DMS 273 (cell line): ENCODE data around the gene ARHGAP36.
A peak's percentile ranks its signal among the peaks of the same experiment; 100 is the strongest.

Experiments used
- DNase-seq: peaks from one replicate; lab custom pipeline; 2025; ENCODE audit not compliant: unreplicated experiment; lab: John Stamatoyannopoulos, UW

The ARHGAP36 gene

DNA sequence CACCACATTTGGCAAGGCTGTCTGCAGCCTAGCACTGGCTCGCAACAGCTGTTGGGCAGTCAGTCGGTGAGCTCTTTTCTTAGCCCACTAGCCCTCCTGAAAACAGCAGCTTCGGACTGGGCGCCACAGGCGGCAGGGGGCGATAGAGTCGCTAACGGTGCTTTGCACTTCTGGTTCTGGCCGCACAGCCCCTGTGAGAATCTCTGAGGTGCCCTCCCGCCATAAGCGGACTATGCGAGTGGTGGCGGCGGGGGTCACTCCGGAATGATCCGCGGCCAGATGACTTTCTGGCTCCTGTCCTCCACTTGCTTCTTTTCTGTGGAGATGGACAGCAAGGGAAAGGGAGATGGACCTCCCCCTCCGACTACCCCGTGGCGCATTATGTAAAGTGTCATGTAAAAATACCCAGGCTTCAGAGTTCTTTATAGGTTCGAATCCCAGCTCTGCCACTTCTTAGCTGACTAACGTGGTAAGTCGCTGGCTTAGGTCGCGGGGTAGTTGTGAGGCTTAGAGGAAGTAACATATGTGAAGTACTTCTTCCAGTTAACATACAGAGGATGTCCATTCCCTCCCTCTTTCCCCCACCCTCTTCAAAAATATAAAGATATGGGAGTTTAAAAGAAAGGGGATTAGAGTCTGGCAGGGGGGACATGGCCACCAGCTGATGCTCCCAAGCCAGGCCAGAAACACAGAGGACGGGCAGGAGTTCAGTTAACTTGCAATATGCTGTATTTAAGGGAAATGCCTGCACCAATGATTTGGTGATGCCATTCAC lies 11.0 kb downstream of the ARHGAP36 start:
- peak; percentile 80 for DNase-seq

DNA sequence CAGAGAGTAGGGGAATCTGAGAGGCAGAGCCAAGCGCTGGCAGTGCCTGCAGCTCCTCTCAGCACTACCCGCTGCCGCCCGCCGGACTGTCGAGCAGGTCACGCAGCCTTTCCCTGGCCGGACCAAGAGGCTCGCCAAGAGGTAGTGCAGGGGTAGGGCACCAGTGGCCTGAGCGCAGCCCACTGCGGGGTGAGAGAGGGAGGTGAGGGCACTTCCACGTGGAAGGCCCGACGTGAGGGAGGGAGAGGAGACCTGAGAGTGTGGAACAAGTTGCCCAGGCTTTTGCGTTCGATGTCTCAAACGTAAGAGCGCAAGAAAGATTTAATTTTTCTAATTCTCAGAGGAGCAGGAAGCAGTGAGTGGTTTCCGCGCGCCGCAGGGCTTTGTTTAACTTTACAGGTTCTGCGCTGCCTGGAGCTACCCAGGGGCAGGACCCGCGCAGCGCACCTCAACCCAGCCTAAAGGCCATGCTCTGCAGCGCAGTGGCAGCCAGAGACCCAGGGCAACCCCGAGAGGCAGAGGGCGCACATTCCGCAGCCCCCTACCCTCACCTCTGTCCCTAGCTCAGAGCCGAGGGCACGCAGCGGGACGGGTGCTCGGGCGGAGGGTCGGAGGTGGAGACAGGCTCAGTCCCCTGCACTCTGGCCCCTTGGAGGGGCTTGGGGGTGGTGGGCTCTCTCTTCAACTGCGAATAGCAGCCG lies 14.9 kb downstream of the ARHGAP36 start:
- no peak for DNase-seq

GRCh38 chrX:131073607-131074006 lies 15.5 kb downstream of the ARHGAP36 start:
- no peak for DNase-seq

- DNase-seq: no peak
These were observed 23.9 kb downstream of the ARHGAP36 start for GRCh38 chrX:131081772-131082740.

- no peak for DNase-seq
These were observed 25.5 kb downstream of the ARHGAP36 start for GRCh38 chrX:131083510-131084142.

GRCh38 chrX:131084145-131084544 lies 26.0 kb downstream of the ARHGAP36 start:
- no peak for DNase-seq

DNA sequence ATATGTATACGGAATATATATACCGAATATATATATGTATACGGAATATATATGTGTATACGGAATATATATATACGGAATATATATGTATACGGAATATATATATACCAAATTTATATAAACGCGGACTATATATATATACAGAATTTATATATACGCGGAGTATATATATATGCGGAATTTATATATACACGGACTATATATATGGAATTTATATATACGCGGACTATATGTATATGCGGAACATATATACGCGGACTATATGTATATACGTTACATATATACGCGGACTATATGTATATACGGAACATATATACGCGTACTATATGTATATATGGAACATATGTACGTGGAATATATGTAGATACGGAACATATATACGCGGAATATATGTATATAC lies 78.6 kb downstream of the ARHGAP36 start:
- no peak for DNase-seq

GRCh38 chrX:131139072-131139471 lies 80.9 kb downstream of the ARHGAP36 start:
- DNase-seq: no peak
